ENCODE measurements around the gene PDE6A. TPM values are rescaled to one million over a fixed set of nuclear protein-coding genes. Genes with fewer than 3 reads are reported as not detected.

Gene PDE6A
- total and polyA plus RNA-seq, 9 of the 15 experiments (the other 6 are each of a cell fraction or from before 2014, with no cell fraction given): 0.01 to 0.04 (median 0.01) TPM; not detected in 6

- TF ChIP-seq DEAF1 (CRISPR knock-in tag; IDR thresholded peaks at IDR 0.05): no peak
- peak; percentile 11; the same call in 1 of the 2 replicates for TF ChIP-seq ATF3 (IDR thresholded peaks at IDR 0.05)
- TF ChIP-seq ATF3 (CRISPR knock-in tag; conservative IDR thresholded peaks at IDR 0.05): no peak
- TF ChIP-seq NFE2L1 (tag; IDR thresholded peaks at IDR 0.05; ENCODE audit: borderline replicate concordance, low read depth): no peak
- no peak for TF ChIP-seq ZNF395 (CRISPR knock-in tag; IDR thresholded peaks at IDR 0.05)
- TF ChIP-seq FOSL1 (tag; conservative IDR thresholded peaks at IDR 0.05): peak; percentile 25; the same call in 1 of the 2 replicates
- no peak for TF ChIP-seq FOXP1 (CRISPR knock-in tag; IDR thresholded peaks at IDR 0.05)
- no peak for TF ChIP-seq IRF9 (tag; IDR thresholded peaks at IDR 0.05)
- no peak for TF ChIP-seq IRF2 (CRISPR knock-in tag; IDR thresholded peaks at IDR 0.05)
- TF ChIP-seq CC2D1A (IDR thresholded peaks at IDR 0.05): no peak
- no peak for TF ChIP-seq ZNF766 (CRISPR knock-in tag; conservative IDR thresholded peaks at IDR 0.05)
- TF ChIP-seq MAFG (tag; conservative IDR thresholded peaks at IDR 0.05): 0 out of 2 replicates have a peak, but pooled peaks have one; percentile 28
- no peak for TF ChIP-seq ZNF586 (CRISPR knock-in tag; conservative IDR thresholded peaks at IDR 0.05)
- TF ChIP-seq CAMTA2 (CRISPR knock-in tag; conservative IDR thresholded peaks at IDR 0.05): no peak
- no peak for TF ChIP-seq MEF2D (tag; conservative IDR thresholded peaks at IDR 0.05; ENCODE audit: low read depth)
- 0 out of 2 replicates have a peak, but pooled peaks have one; percentile 32 for TF ChIP-seq DPF2 (IDR thresholded peaks at IDR 0.05)
- no peak for TF ChIP-seq TAF7 (tag; IDR thresholded peaks at IDR 0.05)
- TF ChIP-seq ZNF76 (CRISPR knock-in tag; IDR thresholded peaks at IDR 0.05; ENCODE audit: borderline replicate concordance): no peak
Measured at GRCh38 chr5:149921597-149921996, 23.0 kb downstream of the PDE6A start (continued).
